HG03432 (cell line): ENCODE measurements around the gene USP13.
"Not testable (repeated sequence)": the region's sequence is repeated elsewhere in the genome, so short reads cannot be mapped to it uniquely, and the experiment has no call there.

Source experiments
- ATAC-seq: cut with Tn5 transposase; IDR thresholded peaks from one replicate; pipeline ENCODE4 v1.9.1; 2021; ENCODE audit warnings: mild to moderate bottlenecking, moderate library complexity; ENCODE audit not compliant: unreplicated experiment

USP13 gene

GRCh38 chr3:179782841-179783240, 130.0 kb downstream of the USP13 start:
- not testable (repeated sequence) for ATAC-seq

GRCh38 chr3:179788996-179789395, 136.2 kb downstream of the USP13 start:
- ATAC-seq, result no peak

GRCh38 chr3:179791793-179792192, 139.0 kb downstream of the USP13 start:
- no peak for ATAC-seq

- no peak for ATAC-seq
Measured at GRCh38 chr3:179794355-179794754, 141.5 kb downstream of the USP13 start.

GRCh38 chr3:179796421-179796820, 143.6 kb downstream of the USP13 start:
- no peak for ATAC-seq

- ATAC-seq, result no peak
Measured at GRCh38 chr3:179797192-179797591, 144.4 kb downstream of the USP13 start.

- no peak for ATAC-seq
Measured at GRCh38 chr3:179801263-179801662, 148.4 kb downstream of the USP13 start.

GRCh38 chr3:179801856-179802255, 149.0 kb downstream of the USP13 start:
- no peak for ATAC-seq

- no peak for ATAC-seq
Measured at GRCh38 chr3:179806177-179806576, 153.3 kb downstream of the USP13 start.

GRCh38 chr3:179807588-179807987, 154.7 kb downstream of the USP13 start:
- no peak for ATAC-seq

GRCh38 chr3:179809639-179810038, 156.8 kb downstream of the USP13 start:
- no peak for ATAC-seq

GRCh38 chr3:179811321-179812095, 158.7 kb downstream of the USP13 start:
- peak; percentile 94 for ATAC-seq

GRCh38 chr3:179812096-179812382, 159.2 kb downstream of the USP13 start:
- ATAC-seq, result no peak

GRCh38 chr3:179819379-179819778, 166.5 kb downstream of the USP13 start:
- no peak for ATAC-seq

GRCh38 chr3:179822296-179822695, 169.5 kb downstream of the USP13 start:
- no peak for ATAC-seq

GRCh38 chr3:179825527-179826246, 172.8 kb downstream of the USP13 start:
- ATAC-seq, result no peak

GRCh38 chr3:179826247-179826637, 173.4 kb downstream of the USP13 start:
- no peak for ATAC-seq

- ATAC-seq, result no peak
Measured at GRCh38 chr3:179828738-179829137, 175.9 kb downstream of the USP13 start.

- ATAC-seq, result no peak
Measured at GRCh38 chr3:179829401-179829800, 176.6 kb downstream of the USP13 start.

GRCh38 chr3:179832333-179832854, 179.6 kb downstream of the USP13 start:
- ATAC-seq, result no peak

- ATAC-seq, result no peak
Measured at GRCh38 chr3:179833294-179833693, 180.5 kb downstream of the USP13 start.

GRCh38 chr3:179837374-179837773, 184.5 kb downstream of the USP13 start:
- no peak for ATAC-seq
